IPS-18a (cell line): ENCODE measurements around the gene TEX14.
A peak's percentile ranks its signal among the peaks of the same experiment; 100 is the strongest.
"Not testable (repeated sequence)": the region's sequence is repeated elsewhere in the genome, so short reads cannot be mapped to it uniquely, and the experiment has no call there.

Experiments
- H3K27ac ChIP-seq: one replicate; pipeline ENCODE4 v1.5.1; 2013; ENCODE audit warnings: low read length
- H3K27me3 ChIP-seq: one replicate; pipeline ENCODE4 v1.6.1; 2013; ENCODE audit warnings: mild to moderate bottlenecking, low read length; ENCODE audit not compliant: control insufficient read depth, insufficient read depth
- H3K36me3 ChIP-seq: one replicate; pipeline ENCODE4 v1.6.1; 2013; ENCODE audit warnings: low read depth, low read length; ENCODE audit not compliant: control insufficient read depth
- H3K4me1 ChIP-seq: one replicate; pipeline ENCODE4 v1.6.1; 2013; ENCODE audit warnings: low read depth, low read length; ENCODE audit not compliant: control insufficient read depth
- H3K4me3 ChIP-seq: one replicate; pipeline ENCODE4 v1.5.1; 2013; ENCODE audit warnings: low read length
- H3K9ac ChIP-seq: one replicate; pipeline ENCODE4 v1.6.1; 2013; ENCODE audit warnings: mild to moderate bottlenecking, low read length, moderate library complexity
- H3K9me3 ChIP-seq: one replicate; pipeline ENCODE4 v1.6.1; 2013; ENCODE audit warnings: low read depth, low read length; ENCODE audit not compliant: control insufficient read depth

TEX14 gene

DNA sequence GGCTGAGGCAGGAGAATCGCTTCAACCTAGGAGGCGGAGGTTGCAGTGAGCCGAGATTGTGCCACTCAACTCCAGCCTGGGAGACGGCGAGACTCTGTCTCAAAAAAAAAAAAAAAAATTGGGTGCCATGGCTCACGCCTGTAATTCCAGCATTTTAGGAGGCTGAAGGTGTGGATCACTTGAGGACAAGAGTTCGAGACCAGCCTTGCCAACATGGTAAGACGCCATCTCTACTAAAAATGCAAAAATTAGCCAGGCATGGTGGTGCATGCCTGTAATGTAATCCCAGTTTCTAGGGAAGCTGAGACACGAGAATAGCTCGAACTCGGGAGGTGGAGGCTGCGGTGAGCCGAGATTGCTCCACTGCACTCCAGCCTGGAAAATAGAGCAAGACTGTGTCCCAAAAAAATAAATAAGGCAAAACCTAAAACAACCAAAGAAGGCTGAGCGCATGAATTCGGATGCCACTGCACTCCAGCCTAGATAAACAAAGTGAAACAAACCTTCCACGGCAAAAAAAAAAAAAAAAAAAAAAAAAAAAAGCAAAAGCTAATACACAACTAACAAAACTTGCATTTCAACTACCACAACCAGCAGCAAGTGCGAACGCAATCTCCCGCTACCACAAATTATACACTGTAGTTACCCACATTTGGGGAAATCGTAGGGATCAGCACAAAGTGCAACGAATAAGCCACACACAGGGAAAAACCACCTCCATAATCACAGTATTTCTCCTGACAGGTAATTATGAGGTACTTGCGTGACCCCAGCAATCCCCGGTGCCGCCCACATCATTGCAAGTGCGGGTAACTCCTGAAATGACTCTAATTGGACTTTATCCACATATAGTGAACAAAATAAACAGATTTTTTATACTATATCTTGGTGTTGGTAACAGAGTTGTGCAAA lies 25.6 kb downstream of the TEX14 start:
- no peak overlapping the region for H3K27ac ChIP-seq
- H3K4me1 ChIP-seq: no peaks in the 10 kb centered on the region
- H3K36me3 ChIP-seq: no peaks in the 10 kb centered on the region
- no peak overlapping the region for H3K9ac ChIP-seq
- H3K27me3 ChIP-seq: no peaks in the 10 kb centered on the region
- H3K4me3 ChIP-seq: no peak overlapping the region
- H3K9me3 ChIP-seq: no peaks in the 10 kb centered on the region

DNA sequence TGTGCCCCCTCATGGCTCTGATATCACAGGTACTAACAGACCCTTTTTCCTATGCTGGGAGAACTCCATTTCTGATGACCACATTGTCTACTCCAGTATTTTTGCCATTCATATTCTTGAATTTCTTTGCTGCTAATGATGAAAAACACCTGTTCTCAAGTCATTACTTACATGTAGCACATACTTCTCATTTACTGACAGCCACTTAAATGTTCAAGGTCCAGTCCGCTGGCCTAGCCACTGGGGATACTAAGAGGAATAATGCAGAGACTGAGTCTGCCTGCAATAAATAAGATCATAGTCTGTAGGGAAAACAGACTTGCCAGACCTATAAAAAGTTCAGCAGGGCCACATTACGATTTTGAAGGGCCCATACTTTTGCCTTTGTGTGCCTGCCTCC lies 27.5 kb downstream of the TEX14 start:
- no peaks in the 10 kb centered on the region for H3K36me3 ChIP-seq
- H3K4me3 ChIP-seq: no peak overlapping the region
- H3K27me3 ChIP-seq: no peaks in the 10 kb centered on the region
- no peak overlapping the region for H3K9ac ChIP-seq
- no peak overlapping the region for H3K27ac ChIP-seq
- H3K4me1 ChIP-seq: no peaks in the 10 kb centered on the region
- no peaks in the 10 kb centered on the region for H3K9me3 ChIP-seq

DNA sequence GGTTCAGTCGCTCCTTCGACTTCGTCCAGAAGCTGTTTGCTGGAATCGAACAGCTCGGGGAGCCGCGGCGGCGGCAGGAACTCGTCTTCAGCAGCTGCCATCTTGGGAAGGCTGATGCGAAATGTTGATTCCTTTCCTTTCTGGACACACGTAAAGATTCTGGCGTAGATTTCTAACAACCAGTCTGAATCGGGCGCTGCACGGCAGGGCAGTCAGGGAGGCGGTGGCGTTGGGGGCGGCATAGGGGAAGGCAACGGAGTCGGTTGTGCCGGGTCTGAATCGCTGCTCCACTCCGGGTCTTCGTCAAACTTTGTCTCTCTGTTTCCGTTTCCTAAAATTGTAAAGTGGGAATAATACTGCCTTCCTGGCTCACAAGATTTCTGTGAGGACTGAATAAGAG lies 30.3 kb downstream of the TEX14 start:
- peaks cover 7% of the 10 kb centered on the region for H3K4me1 ChIP-seq

DNA sequence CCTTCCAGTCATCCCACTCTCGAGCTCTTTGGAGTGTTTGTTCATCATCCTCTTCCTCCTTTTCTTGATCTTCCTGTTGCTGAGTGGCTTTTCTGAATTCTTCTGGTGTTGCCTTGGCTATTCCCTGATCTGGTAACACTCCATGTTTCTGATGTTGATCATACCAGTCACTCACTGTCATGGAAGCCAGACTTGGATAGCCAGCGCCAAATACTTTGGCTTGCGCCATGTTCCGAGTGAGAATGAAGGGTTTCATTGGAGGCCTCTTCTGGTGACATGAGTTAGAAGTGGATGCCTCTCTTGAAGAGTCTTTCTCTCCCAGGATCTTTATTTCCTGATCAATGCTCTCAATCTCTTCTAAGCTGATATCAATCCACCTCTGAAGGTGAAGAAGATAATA lies 31.2 kb downstream of the TEX14 start:
- H3K36me3 ChIP-seq: no peaks in the 10 kb centered on the region
- no peaks in the 10 kb centered on the region for H3K9me3 ChIP-seq
- H3K9ac ChIP-seq: no peak overlapping the region
- H3K4me3 ChIP-seq: no peak overlapping the region
- no peak overlapping the region for H3K27ac ChIP-seq
- peaks cover 7% of the 10 kb centered on the region for H3K4me1 ChIP-seq
- H3K27me3 ChIP-seq: no peaks in the 10 kb centered on the region

More for the DNA sequence above, 30.3 kb downstream of the TEX14 start:
- H3K36me3 ChIP-seq: no peaks in the 10 kb centered on the region
- no peak overlapping the region for H3K4me3 ChIP-seq
- no peaks in the 10 kb centered on the region for H3K9me3 ChIP-seq
- no peak overlapping the region for H3K27ac ChIP-seq
- no peak overlapping the region for H3K9ac ChIP-seq
- no peaks in the 10 kb centered on the region for H3K27me3 ChIP-seq

DNA sequence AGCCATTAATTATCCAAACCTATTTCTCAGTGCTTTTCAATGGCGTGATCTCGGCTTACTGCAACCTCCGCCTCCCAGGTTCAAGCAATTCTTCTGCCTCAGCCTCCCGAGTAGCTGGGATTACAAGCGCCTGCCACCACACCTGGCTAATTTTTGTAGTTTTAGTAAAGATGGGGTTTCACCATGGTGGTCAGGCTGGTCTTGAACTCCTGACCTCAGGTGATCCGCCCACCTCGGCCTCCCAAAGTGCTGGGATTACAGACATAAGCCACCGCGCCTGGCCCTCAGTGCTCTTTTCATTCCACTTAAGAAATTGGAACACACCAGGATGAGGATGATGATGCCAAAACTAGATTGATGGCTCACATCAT lies 32.1 kb downstream of the TEX14 start:
- Histone ChIP-seq H3K9ac (peak overlapping the region; percentile 99), H3K4me3 (peak overlapping the region; percentile 68)
- not testable (repeated sequence) for H3K27me3 ChIP-seq, H3K4me1 ChIP-seq, H3K9me3 ChIP-seq, H3K36me3 ChIP-seq, H3K27ac ChIP-seq

DNA sequence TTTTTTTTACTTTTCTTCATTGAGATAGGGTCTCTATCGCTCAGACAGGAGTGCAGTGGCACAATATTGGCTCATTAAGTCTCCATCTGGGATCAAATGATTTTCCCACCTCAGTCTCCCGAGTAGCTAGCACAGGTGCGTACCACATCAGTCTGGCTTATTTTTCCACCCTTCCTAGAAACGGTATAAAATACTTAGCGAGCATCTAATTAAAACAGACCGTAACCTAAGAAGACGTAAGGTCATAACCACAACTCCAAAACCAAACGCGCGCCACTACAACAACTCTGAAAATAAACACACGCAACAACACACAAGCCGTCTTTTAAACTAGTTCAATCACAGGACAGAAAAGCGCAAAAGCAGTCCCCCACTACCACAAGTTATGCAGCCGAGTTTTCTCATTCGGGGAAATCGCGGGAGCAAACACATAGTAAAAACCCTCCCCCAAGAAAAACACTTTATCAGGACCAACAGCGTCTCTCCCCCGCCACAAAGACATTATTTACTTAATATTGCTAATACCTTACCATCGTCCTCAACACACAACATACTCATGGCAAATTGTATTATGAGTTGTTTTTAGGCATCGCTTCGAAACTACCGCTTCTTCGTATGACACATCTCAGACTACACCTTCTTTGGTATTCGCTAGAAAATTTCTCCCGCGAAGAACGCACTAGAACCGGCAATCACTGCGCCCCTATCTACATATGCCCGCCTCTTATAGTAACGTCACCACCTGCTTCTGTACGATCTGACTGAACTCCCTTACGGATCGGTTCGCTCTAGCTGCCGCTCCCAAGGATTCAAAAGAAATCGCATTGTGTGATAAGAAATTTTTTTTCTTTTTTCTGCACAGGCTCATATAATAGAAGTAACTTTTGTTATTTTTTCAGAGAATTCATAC lies 32.8 kb downstream of the TEX14 start:
- Histone ChIP-seq H3K36me3 (no peaks in the 10 kb centered on the region), H3K4me1 (peaks cover 7% of the 10 kb centered on the region), H3K9ac (peak overlapping the region; percentile 99), H3K9me3 (no peaks in the 10 kb centered on the region), H3K27ac (peak overlapping the region; percentile 100), H3K27me3 (no peaks in the 10 kb centered on the region), H3K4me3 (peak overlapping the region; percentile 68)

DNA sequence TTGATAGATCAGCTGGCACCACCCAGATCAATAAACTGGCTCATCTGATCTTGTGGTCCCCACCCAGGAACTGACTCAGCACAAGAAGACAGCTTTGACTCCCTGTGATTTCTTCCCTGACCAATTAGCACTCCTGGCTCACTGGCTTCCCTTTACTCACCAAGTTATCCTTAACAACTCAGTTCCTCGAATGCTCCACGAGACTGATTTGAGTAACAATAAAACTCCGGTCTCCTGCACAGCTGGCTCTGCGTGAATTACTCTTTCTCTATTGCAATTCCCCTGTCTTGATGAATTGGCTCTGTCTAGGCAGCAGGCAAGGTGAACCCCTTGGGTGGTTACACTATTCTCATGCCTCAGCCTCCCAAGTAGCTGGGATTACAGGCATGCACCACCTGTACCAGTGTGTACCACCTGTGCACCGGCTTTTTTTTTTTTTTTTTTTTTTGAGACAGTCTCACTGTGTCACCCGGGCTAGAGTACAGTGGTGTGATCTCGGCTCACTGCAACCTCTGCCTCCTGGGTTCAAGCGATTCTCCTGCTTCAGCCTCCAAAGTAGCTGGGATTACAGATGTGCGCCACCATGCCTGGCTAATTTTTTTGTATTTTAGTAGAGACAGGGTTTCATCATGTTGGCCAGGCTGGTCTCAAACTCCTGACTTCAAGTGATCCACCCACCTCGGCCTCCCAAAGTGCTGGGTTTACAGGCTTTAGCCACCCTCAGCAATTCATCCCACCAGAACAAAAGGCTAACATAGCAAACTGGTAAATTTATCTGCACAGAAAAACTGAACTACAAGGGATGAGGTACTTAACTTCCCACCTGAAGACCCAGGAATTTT lies 33.7 kb downstream of the TEX14 start:
- H3K4me1 ChIP-seq, H3K36me3 ChIP-seq, H3K9me3 ChIP-seq, H3K27me3 ChIP-seq: not testable (repeated sequence)
- Histone ChIP-seq H3K27ac (peak overlapping the region; percentile 34), H3K4me3 (peak overlapping the region; percentile 22), H3K9ac (peak overlapping the region; percentile 46)

DNA sequence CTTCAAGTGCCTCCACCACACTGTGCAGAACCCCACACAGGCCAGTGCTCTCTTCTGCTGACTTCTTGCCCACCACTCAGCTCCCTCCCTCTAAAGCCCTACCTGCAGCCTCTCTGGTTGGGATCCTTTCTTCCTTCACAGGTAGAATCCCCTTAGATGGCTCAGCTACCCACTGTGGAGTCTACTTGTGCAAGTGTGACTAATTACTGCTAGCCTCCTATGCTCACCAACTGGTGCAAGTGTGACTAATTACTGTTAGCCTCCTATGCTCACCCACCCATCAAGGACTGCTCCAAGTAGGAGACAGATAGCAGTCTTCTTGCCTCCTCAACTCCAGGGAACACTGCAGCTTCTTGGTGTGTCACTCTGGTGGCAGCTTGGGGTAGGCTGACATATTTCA lies 43.6 kb downstream of the TEX14 start:
- Histone ChIP-seq H3K27ac (no peak overlapping the region), H3K9me3 (no peaks in the 10 kb centered on the region), H3K4me1 (no peaks in the 10 kb centered on the region), H3K4me3 (no peak overlapping the region), H3K27me3 (no peaks in the 10 kb centered on the region), H3K9ac (no peak overlapping the region), H3K36me3 (no peaks in the 10 kb centered on the region)

DNA sequence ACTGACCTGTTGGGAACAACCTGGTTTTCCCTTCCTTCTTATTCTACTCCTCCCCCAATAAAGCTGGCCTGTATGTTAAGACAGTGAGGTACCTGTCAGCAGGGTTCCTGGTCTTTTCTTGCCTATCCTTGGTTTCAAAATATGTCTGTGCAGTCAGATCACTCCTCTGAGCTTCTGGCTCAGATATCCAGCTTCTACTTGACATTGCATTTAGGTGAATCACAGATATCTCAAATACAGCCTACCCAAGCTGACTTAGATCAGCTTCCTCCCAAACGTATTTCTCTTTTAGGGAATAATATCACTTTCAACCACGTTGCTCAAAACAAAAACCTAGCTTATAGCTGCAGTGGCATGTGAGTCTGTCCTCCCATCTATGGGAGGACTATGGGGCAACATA lies 48.7 kb downstream of the TEX14 start:
- no peaks in the 10 kb centered on the region for H3K9me3 ChIP-seq
- no peaks in the 10 kb centered on the region for H3K4me1 ChIP-seq
- H3K27ac ChIP-seq: no peak overlapping the region
- no peak overlapping the region for H3K4me3 ChIP-seq
- no peak overlapping the region for H3K9ac ChIP-seq
- H3K36me3 ChIP-seq: no peaks in the 10 kb centered on the region
- no peaks in the 10 kb centered on the region for H3K27me3 ChIP-seq

DNA sequence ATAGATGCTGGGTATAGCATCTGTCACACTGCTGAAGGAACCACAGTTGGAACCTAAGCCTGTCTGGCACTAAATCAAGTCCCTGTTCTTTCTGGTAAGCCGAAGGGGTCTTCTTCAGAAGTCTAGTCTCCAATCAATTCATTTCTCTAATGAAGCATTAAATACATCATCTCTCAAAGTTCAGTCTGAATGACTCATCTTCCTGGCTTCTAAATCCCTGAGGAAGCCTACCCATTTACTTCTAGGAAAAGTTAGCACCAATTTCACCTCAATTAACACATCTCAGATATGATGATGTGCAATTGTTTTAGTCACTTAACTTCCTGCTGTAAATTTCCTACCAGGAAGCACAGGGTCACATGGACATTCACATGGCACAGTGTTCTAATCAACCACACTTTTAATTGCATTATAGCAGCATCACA lies 49.9 kb downstream of the TEX14 start:
- H3K27ac ChIP-seq: no peak overlapping the region
- H3K4me1 ChIP-seq: no peaks in the 10 kb centered on the region
- no peak overlapping the region for H3K9ac ChIP-seq
- no peaks in the 10 kb centered on the region for H3K36me3 ChIP-seq
- no peaks in the 10 kb centered on the region for H3K27me3 ChIP-seq
- H3K9me3 ChIP-seq: no peaks in the 10 kb centered on the region
- H3K4me3 ChIP-seq: no peak overlapping the region

DNA sequence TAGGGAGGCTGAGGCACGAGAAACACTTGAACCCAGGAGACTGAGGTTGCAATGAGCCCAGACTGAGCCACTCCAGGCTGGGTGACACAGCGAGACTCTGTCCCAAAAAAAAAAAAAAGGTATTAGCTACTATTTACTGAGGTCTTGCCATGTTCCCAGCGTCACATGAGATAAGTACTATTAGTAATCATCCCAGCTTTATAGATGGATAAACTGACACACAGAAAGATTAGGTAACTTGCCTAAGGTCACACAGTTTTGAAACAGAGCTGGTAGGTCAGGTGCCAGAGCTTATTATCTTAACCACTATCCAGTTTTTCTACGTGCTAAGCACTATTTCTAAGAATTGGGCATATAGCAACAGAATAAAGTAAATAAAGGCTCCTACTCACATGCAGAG lies 51.6 kb downstream of the TEX14 start:
- no peaks in the 10 kb centered on the region for H3K9me3 ChIP-seq
- no peak overlapping the region for H3K4me3 ChIP-seq
- no peaks in the 10 kb centered on the region for H3K4me1 ChIP-seq
- H3K9ac ChIP-seq: no peak overlapping the region
- H3K27ac ChIP-seq: no peak overlapping the region
- H3K27me3 ChIP-seq: no peaks in the 10 kb centered on the region
- no peaks in the 10 kb centered on the region for H3K36me3 ChIP-seq
